H1 (cell line): ENCODE results near the gene ASCL2. TPM values are rescaled to one million over a fixed set of nuclear protein-coding genes. Genes with fewer than 3 reads are reported as not detected.

Source experiments
- CTCF ChIA-PET: fragments of 300-600 bp; sonication (Branson Sonifier 250); formaldehyde crosslinking; loops from one replicate; lab custom pipeline; 2021; ENCODE audit not compliant: partially characterized antibody; lab: Charles Lee
- POLR2A ChIA-PET: fragments of 300-600 bp; sonication (Branson Sonifier 250); formaldehyde crosslinking; loops from one replicate; lab custom pipeline; 2021; ENCODE audit warnings: inconsistent platforms; ENCODE audit not compliant: partially characterized antibody; lab: Charles Lee
- DNase-seq, 2 experiments: peaks; one replicate each; pipeline versions ENCODE4 v3.0.0 to v3.0.0-alpha.2; 2010 to 2022; ENCODE audit warnings: low spot score in 2 of 2, low read depth in 1 of 2, mixed read lengths in 1 of 2
- FAIRE-seq: peaks from 2 replicates; lab custom pipeline; 2011; peaks lifted over from hg19 to GRCh38; lab: Jason Lieb, UNC
- H2AFZ ChIP-seq: 2 replicates; pipeline ENCODE4 v1.8.1; 2012; ENCODE audit warnings: low read length, inconsistent platforms
- H2AK5ac ChIP-seq: 2 replicates; pipeline ENCODE4 v1.6.1; 2013; ENCODE audit warnings: low read depth, low read length
- H2BK120ac ChIP-seq: replicated peaks from 2 replicates; pipeline ENCODE3; 2013; ENCODE audit warnings: low read depth, low read length, inconsistent platforms
- H2BK12ac ChIP-seq: 2 replicates; pipeline ENCODE4 v1.6.1; 2013; ENCODE audit warnings: low read depth, low read length
- H2BK15ac ChIP-seq: 2 replicates; pipeline ENCODE4 v1.6.1; 2013; ENCODE audit warnings: low read length
- H2BK20ac ChIP-seq: 2 replicates; pipeline ENCODE4 v1.6.1; 2013; ENCODE audit warnings: low read length
- H2BK5ac ChIP-seq: 2 replicates; pipeline ENCODE4 v1.6.1; 2013; ENCODE audit warnings: low read depth, low read length
- H3K14ac ChIP-seq: 2 replicates; pipeline ENCODE4 v1.6.1; 2013; ENCODE audit warnings: inconsistent platforms; ENCODE audit not compliant: insufficient read length
- H3K18ac ChIP-seq: 2 replicates; pipeline ENCODE4 v1.6.1; 2013; ENCODE audit warnings: low read length; ENCODE audit errors: extremely low read depth
- H3K23ac ChIP-seq: 2 replicates; pipeline ENCODE4 v1.6.1; 2013; ENCODE audit warnings: inconsistent platforms; ENCODE audit not compliant: insufficient read length
- H3K23me2 ChIP-seq: 2 replicates; pipeline ENCODE4 v1.6.1; 2013; ENCODE audit warnings: low read depth, low read length
- H3K27ac ChIP-seq: 2 replicates; pipeline ENCODE4 v1.6.1; 2011; ENCODE audit warnings: low read depth, low read length, inconsistent platforms
- H3K27me3 ChIP-seq, 4 experiments: replicated peaks in 1 of 4; 1 replicate in 1 of 4; 2 replicates in 3 of 4; pipeline versions ENCODE4 v1.6.1 to v1.8.1; 2011 to 2013; ENCODE audit warnings: low read length in 3 of 4, mild to moderate bottlenecking in 3 of 4, inconsistent platforms in 2 of 4, mixed read lengths in 2 of 4, moderate library complexity in 1 of 4; ENCODE audit not compliant: control insufficient read depth in 3 of 4, insufficient read depth in 3 of 4; ENCODE audit errors: extremely low read depth in 1 of 4
- H3K36me3 ChIP-seq, 4 experiments: 2 replicates each; pipeline versions ENCODE4 v1.6.1 to v1.8.1; 2011 to 2013; ENCODE audit warnings: mild to moderate bottlenecking in 4 of 4, low read length in 3 of 4, moderate library complexity in 2 of 4, control low read depth in 1 of 4, inconsistent platforms in 1 of 4; ENCODE audit not compliant: insufficient read depth in 4 of 4, control insufficient read depth in 2 of 4
- H3K4ac ChIP-seq: replicated peaks from 2 replicates; pipeline ENCODE3; 2013; ENCODE audit warnings: low read length, low read depth, mixed read lengths, inconsistent platforms; ENCODE audit not compliant: insufficient read length
- H3K4me1 ChIP-seq, 4 experiments: replicated peaks in 1 of 4; 1 replicate in 1 of 4; 2 replicates in 3 of 4; pipeline versions ENCODE4 v1.6.1 to v1.8.1; 2011 to 2013; ENCODE audit warnings: low read length in 3 of 4, inconsistent platforms in 2 of 4, mixed read lengths in 1 of 4; ENCODE audit not compliant: insufficient read depth in 4 of 4, control insufficient read depth in 3 of 4
- H3K4me2 ChIP-seq, 2 experiments: 2 replicates each; pipeline versions ENCODE4 v1.6.1 to v1.8.1; 2011 to 2013; ENCODE audit warnings: low read depth in 2 of 2, low read length in 2 of 2, control low read depth in 1 of 2, inconsistent platforms in 1 of 2, mild to moderate bottlenecking in 1 of 2; ENCODE audit not compliant: insufficient read depth in 1 of 2
- H3K4me3 ChIP-seq, 4 experiments: fragments of 200-600, 300-600 bp in 1 of 4; sonication (generic), shearing (Covaris generic), sonication (Bioruptor Twin) in 1 of 4; 2 replicates each; pipeline versions ENCODE4 v1.5.1 to v1.8.1; 2011 to 2016; ENCODE audit warnings: low read length in 4 of 4, low read depth in 3 of 4, control low read depth in 2 of 4, inconsistent platforms in 2 of 4, mild to moderate bottlenecking in 2 of 4, mixed read lengths in 1 of 4, moderate library complexity in 1 of 4; ENCODE audit not compliant: insufficient read depth in 2 of 4; ENCODE audit errors: extremely low read depth in 1 of 4
- H3K56ac ChIP-seq: replicated peaks from 2 replicates; pipeline ENCODE3; 2013; ENCODE audit warnings: low read depth, mild to moderate bottlenecking, mixed read lengths, low read length, inconsistent platforms; ENCODE audit not compliant: insufficient read length
- H3K79me1 ChIP-seq: 2 replicates; pipeline ENCODE4 v1.6.1; 2013; ENCODE audit warnings: low read depth, low read length, control low read depth
- H3K79me2 ChIP-seq, 2 experiments: 2 replicates each; pipeline versions ENCODE4 v1.6.1 to v1.8.1; 2012 to 2013; ENCODE audit warnings: low read length in 2 of 2, mild to moderate bottlenecking in 2 of 2, inconsistent platforms in 1 of 2; ENCODE audit not compliant: insufficient read depth in 2 of 2, control insufficient read depth in 1 of 2
- H3K9ac ChIP-seq, 4 experiments: replicated peaks in 1 of 4; 1 replicate in 1 of 4; 2 replicates in 3 of 4; pipeline versions ENCODE4 v1.6.1 to v1.8.1; 2011 to 2013; ENCODE audit warnings: low read depth in 3 of 4, low read length in 3 of 4, control low read depth in 2 of 4, mild to moderate bottlenecking in 2 of 4, moderate library complexity in 2 of 4, inconsistent platforms in 1 of 4; ENCODE audit errors: extremely low read depth in 1 of 4
- H3K9me3 ChIP-seq, 2 experiments: 2 replicates each; pipeline versions ENCODE4 v1.6.1 to v1.8.1; 2012 to 2013; ENCODE audit warnings: mild to moderate bottlenecking in 2 of 2, moderate library complexity in 2 of 2, control low read depth in 1 of 2, inconsistent platforms in 1 of 2, low read depth in 1 of 2, low read length in 1 of 2, mixed read lengths in 1 of 2; ENCODE audit not compliant: insufficient read depth in 2 of 2
- H4K20me1 ChIP-seq, 2 experiments: replicated peaks in 1 of 2; 2 replicates each; pipeline versions ENCODE3 to v1.8.1; 2011 to 2013; ENCODE audit warnings: inconsistent platforms in 2 of 2, low read length in 2 of 2, mild to moderate bottlenecking in 1 of 2; ENCODE audit not compliant: insufficient read depth in 2 of 2, control insufficient read depth in 1 of 2
- H4K5ac ChIP-seq: 2 replicates; pipeline ENCODE4 v1.6.1; 2013; ENCODE audit warnings: low read length, low read depth, mixed read lengths, inconsistent platforms; ENCODE audit not compliant: insufficient read length
- H4K8ac ChIP-seq: 2 replicates; pipeline ENCODE4 v1.8.0; 2013; ENCODE audit warnings: mild to moderate bottlenecking, moderate library complexity, low read length, inconsistent platforms; ENCODE audit not compliant: insufficient read depth; ENCODE audit errors: extremely low read depth
- H4K91ac ChIP-seq: replicated peaks from 2 replicates; pipeline ENCODE3; 2013; ENCODE audit warnings: low read length, mixed read lengths, inconsistent platforms; ENCODE audit not compliant: insufficient read length
- MAX ChIP-seq: IDR thresholded peaks from 2 replicates; pipeline ENCODE4 v1.6.1; 2012; ENCODE audit warnings: inconsistent platforms
- RFX5 ChIP-seq: IDR thresholded peaks from 2 replicates; pipeline ENCODE4 v1.6.1; 2011; ENCODE audit warnings: low read depth, low read length, improper control_type of control experiment, borderline replicate concordance
- TAF7 ChIP-seq: optimal IDR thresholded peaks from 2 replicates; pipeline ENCODE3; 2011; ENCODE audit warnings: low read depth, mild to moderate bottlenecking, inconsistent platforms, low read length, moderate library complexity, borderline replicate concordance
- TEAD4 ChIP-seq: IDR thresholded peaks from 2 replicates; pipeline ENCODE4 v1.6.1; 2012; ENCODE audit warnings: low read depth, low read length, inconsistent platforms, mixed read lengths
- WGBS, 2 experiments: shearing (Covaris generic) in 1 of 2; methylation state at CpG; one replicate each; pipeline versions ENCODE4 v1.1.6 to v1.1.7; 2013 to 2015; ENCODE audit warnings: low lambda C conversion rate in 2 of 2, mixed read lengths in 2 of 2, inconsistent platforms in 1 of 2, low coverage in 1 of 2, missing lambda C conversion rate in 1 of 2; ENCODE audit not compliant: insufficient replicate concordance in 2 of 2, insufficient coverage in 1 of 2, insufficient read length in 1 of 2; ENCODE audit errors: extremely low coverage in 1 of 2, missing lambda C conversion rate in 1 of 2; 5-methylcytosine and 5-hydroxymethylcytosine counted together
- polyA plus RNA-seq, 7 experiments: library from polyadenylated mRNA; depleted of rRNA in 3 of 7; stranded (reverse) in 5 of 7; unstranded in 2 of 7; fragments of >200 nt in 5 of 7; fragments of 200-250 nt in 2 of 7; gene quantifications; 1 replicate in 5 of 7; 2 replicates in 1 of 7; 4 replicates in 1 of 7; pipeline versions ENCODE4 v1.2.1 to v1.2.3, GENCODE V29; 2011 to 2013; ENCODE audit warnings: missing spikeins in 2 of 7, mixed read lengths in 2 of 7
- total RNA-seq: library from RNA; stranded (reverse); fragmentation: NEBNext Ultra II Directional; extraction: Animal tissue kit (Norgen Biotek cat#: 25700); gene quantifications from 2 replicates; pipeline ENCODE4 v1.2.1, GENCODE V29; 2021

ASCL2 gene
- total and polyA plus RNA-seq, 2 of the 8 experiments (the other 6 are each of a cell fraction or from before 2014, with no cell fraction given) = 0.51 to 0.56 TPM

GRCh38 chr11:2224254-2224653, 46.1 kb downstream of the ASCL2 start:
- CTCF ChIA-PET = interaction anchor here (0.9 to 2.0 kb wide), 5 partner anchors 13 to 195 kb away, joined by 3 to 6 read pairs (median 3); no protein-coding TSS in a partner anchor
- Histone ChIP-seq H2BK15ac (no peak overlapping the region), H4K5ac (no peak overlapping the region), H3K4ac (no peak overlapping the region), H3K56ac (no peak overlapping the region), H3K9me3 (no peaks in the 10 kb centered on the region; a peak in 1 of 4 replicates), H3K27ac (no peak overlapping the region), H4K20me1 (no peaks in the 10 kb centered on the region), H3K23ac (no peak overlapping the region), H3K36me3 (no peaks in the 10 kb centered on the region), H2BK12ac (no peak overlapping the region), H3K23me2 (no peaks in the 10 kb centered on the region), H2AFZ (no peak overlapping the region), H3K27me3 (peaks cover 0 to 6% (median 2%) of the 10 kb centered on the region in 4 experiments; a peak in 3 of 7 replicates), H3K4me1 (no peaks in the 10 kb centered on the region), H2BK5ac (no peak overlapping the region), H4K91ac (no peak overlapping the region), H3K18ac (no peak overlapping the region), H3K4me2 (no peak overlapping the region), H2AK5ac (no peak overlapping the region), H3K14ac (no peak overlapping the region), H3K79me2 (no peaks in the 10 kb centered on the region), H3K79me1 (no peaks in the 10 kb centered on the region), H4K8ac (no peak overlapping the region), H3K4me3 (peak overlapping the region in 1 of 4 experiments; percentile 20; a peak in 1 of 8 replicates), H3K9ac (no peak overlapping the region), H2BK120ac (no peak overlapping the region), H2BK20ac (no peak overlapping the region)
- WGBS, 2 experiments = 83% methylated on average over 1 of the region's 1 CpG; no CpG with 5 or more reads in 1 of the 2 experiments
- POLR2A ChIA-PET = no interaction called here
- no peak for DNase-seq
- no peak for FAIRE-seq
- TF ChIP-seq MAX (no peak), RFX5 (no peak), TAF7 (no peak), TEAD4 (no peak)
